Smooth muscle cell (in vitro differentiated cells): ENCODE data around the gene CSPG4. TPM values are rescaled to one million over a fixed set of nuclear protein-coding genes. Genes with fewer than 3 reads are reported as not detected.

Experiments
- DNase-seq: peaks from one replicate; lab custom pipeline; 2025; ENCODE audit not compliant: unreplicated experiment; lab: John Stamatoyannopoulos, UW
- H2AFZ ChIP-seq: fragments of 200-600 bp; sonication (generic); 2 replicates; pipeline ENCODE4 v1.6.0; 2016; ENCODE audit warnings: antibody characterized with exemption, low read depth, mild to moderate bottlenecking
- H3F3A ChIP-seq: fragments of 200-600 bp; sonication (generic); 2 replicates; pipeline ENCODE4 v1.6.0; 2017; ENCODE audit warnings: antibody characterized with exemption, low read depth
- H3K27ac ChIP-seq: fragments of 200-600 bp; sonication (generic); 2 replicates; pipeline ENCODE4 v1.5.1; 2016; ENCODE audit warnings: low read depth, mild to moderate bottlenecking
- H3K27me3 ChIP-seq: fragments of 200-600 bp; sonication (generic); 2 replicates; pipeline ENCODE4 v1.6.1; 2016; ENCODE audit warnings: low read depth, mild to moderate bottlenecking
- H3K36me3 ChIP-seq: fragments of 200-600 bp; sonication (generic); 2 replicates; pipeline ENCODE4 v1.5.1; 2016; ENCODE audit warnings: low read depth
- H3K4me1 ChIP-seq: fragments of 200-600 bp; sonication (generic); 2 replicates; pipeline ENCODE4 v1.5.1; 2016; ENCODE audit warnings: low read depth
- H3K4me2 ChIP-seq: fragments of 200-600 bp; sonication (generic); 2 replicates; pipeline ENCODE4 v1.6.0; 2016; ENCODE audit warnings: mild to moderate bottlenecking
- H3K4me3 ChIP-seq: fragments of 200-600 bp; sonication (generic); 2 replicates; pipeline ENCODE4 v1.5.1; 2016; ENCODE audit warnings: mild to moderate bottlenecking
- H3K79me2 ChIP-seq: fragments of 200-600 bp; sonication (generic); 2 replicates; pipeline ENCODE4 v1.6.0; 2016; ENCODE audit warnings: low read depth, mild to moderate bottlenecking
- H3K9ac ChIP-seq: fragments of 200-600 bp; sonication (generic); 2 replicates; pipeline ENCODE4 v1.6.0; 2016; ENCODE audit warnings: low read depth
- H3K9me3 ChIP-seq: fragments of 200-600 bp; sonication (generic); replicated peaks from 2 replicates; pipeline ENCODE4 v1.5.1; 2016; ENCODE audit warnings: low read depth
- H4K20me1 ChIP-seq: fragments of 200-600 bp; sonication (generic); 2 replicates; pipeline ENCODE4 v1.6.0; 2016; ENCODE audit warnings: low read depth
- WGBS: methylation state at CpG from one replicate; pipeline ENCODE4 v1.1.7; 2016; ENCODE audit warnings: low lambda C conversion rate; 5-methylcytosine and 5-hydroxymethylcytosine counted together
- polyA plus RNA-seq: library from polyadenylated mRNA; unstranded; fragments of >200 nt; fragmentation: Nextera tagmentation; extraction: Ambion mirVana; gene quantifications from 2 replicates; pipeline ENCODE4 v1.2.1, GENCODE V29; 2016
- total RNA-seq: library from RNA; depleted of rRNA; stranded (reverse); fragments of >200 nt; gene quantifications from 2 replicates; pipeline ENCODE4 v1.2.3, GENCODE V29; 2014
- TF ChIP-seq, protein P1 (sequence below): fragments of 200-600 bp; sonication (generic); IDR thresholded peaks from 2 replicates; pipeline ENCODE4 v1.5.1; 2017; ENCODE audit warnings: borderline replicate concordance, mild to moderate bottlenecking, antibody characterized with exemption; ENCODE audit not compliant: insufficient read depth, poor library complexity, severe bottlenecking

The CSPG4 gene
- total and polyA plus RNA-seq, 2 experiments from 2014 or later: 35.3 to 54.9 TPM

DNA sequence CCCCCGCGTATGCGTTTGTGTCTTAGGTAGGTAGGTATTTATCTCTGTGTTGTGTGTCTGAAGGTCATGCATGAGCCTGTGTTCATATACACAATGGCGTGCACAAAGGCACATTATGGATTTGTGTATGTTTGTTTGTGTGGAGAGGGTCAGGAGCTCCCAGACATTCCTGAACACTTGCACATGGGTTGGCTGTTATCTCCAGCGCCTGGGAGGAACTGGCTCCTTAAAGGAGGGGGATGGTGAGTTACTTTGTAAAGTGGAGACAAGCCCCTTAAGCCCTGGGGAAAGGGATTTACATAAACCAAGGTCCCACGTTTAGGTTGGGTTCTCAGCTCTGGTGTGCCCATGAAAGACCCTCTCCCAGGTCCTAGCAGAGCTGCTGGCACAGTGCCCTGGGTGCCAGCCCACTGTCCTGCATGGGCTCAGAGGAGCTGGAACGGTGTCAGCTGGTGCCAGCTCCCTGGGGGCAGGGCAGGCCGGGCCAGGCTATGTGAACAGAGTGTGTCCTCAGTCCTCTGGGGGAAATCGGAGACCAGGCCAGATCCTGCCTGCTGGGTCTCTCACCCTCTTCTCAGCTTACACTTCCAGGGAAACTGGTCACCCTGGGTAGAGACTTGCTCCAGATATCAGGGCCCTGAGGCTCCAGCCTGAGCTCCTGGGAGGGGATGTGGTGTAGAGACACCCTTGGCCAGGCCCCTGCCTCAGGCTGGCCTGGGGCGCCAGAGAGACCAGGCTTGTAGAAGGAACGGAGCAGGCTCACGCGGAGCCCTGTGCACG is 39.8 kb downstream of the CSPG4 start:
- TF ChIP-seq, protein P1, sequence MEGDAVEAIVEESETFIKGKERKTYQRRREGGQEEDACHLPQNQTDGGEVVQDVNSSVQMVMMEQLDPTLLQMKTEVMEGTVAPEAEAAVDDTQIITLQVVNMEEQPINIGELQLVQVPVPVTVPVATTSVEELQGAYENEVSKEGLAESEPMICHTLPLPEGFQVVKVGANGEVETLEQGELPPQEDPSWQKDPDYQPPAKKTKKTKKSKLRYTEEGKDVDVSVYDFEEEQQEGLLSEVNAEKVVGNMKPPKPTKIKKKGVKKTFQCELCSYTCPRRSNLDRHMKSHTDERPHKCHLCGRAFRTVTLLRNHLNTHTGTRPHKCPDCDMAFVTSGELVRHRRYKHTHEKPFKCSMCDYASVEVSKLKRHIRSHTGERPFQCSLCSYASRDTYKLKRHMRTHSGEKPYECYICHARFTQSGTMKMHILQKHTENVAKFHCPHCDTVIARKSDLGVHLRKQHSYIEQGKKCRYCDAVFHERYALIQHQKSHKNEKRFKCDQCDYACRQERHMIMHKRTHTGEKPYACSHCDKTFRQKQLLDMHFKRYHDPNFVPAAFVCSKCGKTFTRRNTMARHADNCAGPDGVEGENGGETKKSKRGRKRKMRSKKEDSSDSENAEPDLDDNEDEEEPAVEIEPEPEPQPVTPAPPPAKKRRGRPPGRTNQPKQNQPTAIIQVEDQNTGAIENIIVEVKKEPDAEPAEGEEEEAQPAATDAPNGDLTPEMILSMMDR: no peak
- Histone ChIP-seq H3F3A (peaks cover 22% of the 10 kb centered on the region), H3K4me1 (peaks cover 28% of the 10 kb centered on the region), H3K4me3 (no peak overlapping the region), H3K27ac (peak overlapping the region; percentile 98), H3K36me3 (no peaks in the 10 kb centered on the region), H4K20me1 (no peaks in the 10 kb centered on the region), H3K4me2 (peak overlapping the region; percentile 71), H3K9ac (peak overlapping the region; percentile 83), H3K79me2 (no peaks in the 10 kb centered on the region), H2AFZ (no peak overlapping the region), H3K9me3 (no peaks in the 10 kb centered on the region), H3K27me3 (no peaks in the 10 kb centered on the region)
- WGBS: 17% methylated on average over 14 of the region's 14 CpGs
- DNase-seq: peak; percentile 52

DNA sequence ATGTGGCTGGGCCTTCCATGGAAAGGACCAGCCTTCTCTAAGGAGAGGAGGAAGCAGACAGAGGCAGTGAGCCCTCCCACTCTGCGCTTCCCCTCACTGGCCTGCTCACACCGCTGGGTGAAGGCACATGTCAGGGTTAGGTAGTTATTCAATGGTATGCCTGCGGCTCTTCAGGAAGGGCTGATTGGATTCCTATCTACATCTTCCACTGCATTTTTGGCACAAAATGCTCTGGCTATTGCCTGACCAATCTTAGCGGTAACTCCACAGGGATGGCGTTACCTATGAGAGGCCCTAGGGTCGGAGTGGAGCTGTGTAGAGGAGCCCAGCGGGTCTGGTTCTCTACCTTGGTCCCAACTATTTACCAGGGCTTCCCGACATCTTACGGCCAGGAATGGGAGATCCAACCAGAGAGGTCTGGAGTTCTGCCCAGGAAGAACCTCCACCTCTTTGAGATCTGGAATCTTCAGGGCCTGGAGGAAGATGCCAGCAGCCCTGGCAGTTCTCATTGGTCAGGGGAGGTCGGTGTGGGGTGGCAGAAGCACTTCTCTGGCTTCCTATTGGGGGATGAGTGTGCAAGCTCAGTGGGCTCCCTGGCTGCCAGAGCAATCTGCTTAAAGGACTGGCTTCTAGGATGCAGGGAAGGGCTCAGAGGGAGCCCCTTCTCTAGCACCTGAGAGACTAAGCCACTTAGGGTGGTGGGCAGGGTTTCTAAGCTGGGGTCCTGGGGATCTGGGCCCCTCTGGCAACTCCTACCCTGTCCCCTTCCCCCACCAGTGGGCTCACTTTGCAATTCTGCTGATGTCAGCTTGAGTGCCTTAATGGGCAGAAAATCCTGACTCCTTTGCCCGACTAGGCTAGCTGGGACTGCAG is 40.7 kb downstream of the CSPG4 start:
- WGBS: 75% methylated on average over 11 of the region's 11 CpGs
- TF ChIP-seq, protein P1: no peak
- DNase-seq: no peak
- peak overlapping the region; percentile 83 for H3K9ac ChIP-seq
- peak overlapping the region; percentile 71 for H3K4me2 ChIP-seq
- no peaks in the 10 kb centered on the region for H3K79me2 ChIP-seq
- H3K27me3 ChIP-seq: no peaks in the 10 kb centered on the region
- peaks cover 32% of the 10 kb centered on the region for H3K4me1 ChIP-seq
- peak overlapping the region; percentile 98 for H3K27ac ChIP-seq
- no peaks in the 10 kb centered on the region for H4K20me1 ChIP-seq
- no peaks in the 10 kb centered on the region for H3K9me3 ChIP-seq
- H3K4me3 ChIP-seq: no peak overlapping the region
- peaks cover 22% of the 10 kb centered on the region for H3F3A ChIP-seq
- no peaks in the 10 kb centered on the region for H3K36me3 ChIP-seq
- no peak overlapping the region for H2AFZ ChIP-seq

DNA sequence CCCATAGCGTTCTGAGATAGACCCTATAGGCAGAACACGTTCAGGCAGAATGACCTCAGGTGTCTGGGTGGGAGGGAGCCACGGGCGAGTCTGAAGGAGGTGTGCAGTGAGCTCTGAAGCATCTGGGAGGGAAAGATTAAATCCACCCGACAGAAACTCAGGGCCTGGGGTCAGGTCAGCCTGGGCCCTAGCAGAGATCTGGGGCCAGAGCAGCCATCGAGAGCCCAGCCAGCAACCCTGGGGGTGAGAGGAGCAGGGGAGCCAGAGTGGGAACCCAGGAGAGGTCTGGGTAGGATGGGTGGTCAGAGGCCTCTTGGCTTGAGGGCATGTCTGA is 42.8 kb downstream of the CSPG4 start:
- no peaks in the 10 kb centered on the region for H4K20me1 ChIP-seq
- DNase-seq: no peak
- H3K9me3 ChIP-seq: no peaks in the 10 kb centered on the region
- no peak overlapping the region for H3K4me3 ChIP-seq
- peaks cover 32% of the 10 kb centered on the region for H3K4me1 ChIP-seq
- no peak overlapping the region for H3K4me2 ChIP-seq
- H3K27ac ChIP-seq: peak overlapping the region; percentile 85
- no peaks in the 10 kb centered on the region for H3K27me3 ChIP-seq
- H2AFZ ChIP-seq: no peak overlapping the region
- no peaks in the 10 kb centered on the region for H3K79me2 ChIP-seq
- H3F3A ChIP-seq: peaks cover 22% of the 10 kb centered on the region
- H3K36me3 ChIP-seq: no peaks in the 10 kb centered on the region
- H3K9ac ChIP-seq: peak overlapping the region; percentile 2
- TF ChIP-seq, protein P1: no peak
- 84% methylated on average over 6 of the region's 6 CpGs for WGBS
